ENCODE results near the gene PHAX.
"Not testable (repeated sequence)": the region's sequence is repeated elsewhere in the genome, so short reads cannot be mapped to it uniquely, and the experiment has no call there.

DNA sequence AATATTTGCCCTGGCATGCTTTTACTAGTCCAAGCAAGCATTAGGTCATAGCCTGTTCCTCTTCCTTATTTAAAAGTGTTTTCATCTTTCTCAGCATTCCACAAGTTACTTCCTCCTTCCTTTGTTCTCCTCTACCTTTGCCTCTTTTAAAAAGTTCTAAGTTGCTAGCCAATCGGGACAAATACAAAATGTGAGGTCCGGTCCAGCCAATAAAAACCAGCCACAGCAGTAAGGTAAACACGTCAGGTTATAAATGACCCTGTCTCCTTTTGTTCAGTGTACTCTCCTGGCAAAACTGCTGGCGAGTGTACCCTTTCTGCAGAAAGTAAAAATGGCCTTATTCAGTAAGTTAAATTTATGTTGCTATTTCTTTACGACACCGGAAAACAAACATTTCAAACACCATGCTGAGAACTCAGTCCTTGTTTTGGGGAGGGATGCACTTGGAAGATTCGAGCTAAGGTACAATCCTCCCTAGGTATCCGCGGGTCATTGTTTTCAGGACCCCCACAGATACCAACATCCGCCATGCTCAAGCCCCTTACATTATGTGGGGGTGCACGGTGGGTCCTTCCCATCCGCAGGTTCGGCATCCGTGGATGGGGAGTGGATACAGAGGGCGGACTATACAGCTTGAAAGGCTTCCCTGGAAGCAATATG is 646 bp upstream of the PHAX start:
- not testable (repeated sequence) for TF ChIP-seq CTCF (IDR thresholded peaks at IDR 0.05); ZFX (IDR thresholded peaks at IDR 0.05; ENCODE audit: borderline replicate concordance)
